ENCODE results near the gene USF2. TPM values are rescaled to one million over a fixed set of nuclear protein-coding genes. Genes with fewer than 3 reads are reported as not detected.

Gene USF2
- total RNA-seq, 1 donor from 2014 or later: 156 TPM

DNA sequence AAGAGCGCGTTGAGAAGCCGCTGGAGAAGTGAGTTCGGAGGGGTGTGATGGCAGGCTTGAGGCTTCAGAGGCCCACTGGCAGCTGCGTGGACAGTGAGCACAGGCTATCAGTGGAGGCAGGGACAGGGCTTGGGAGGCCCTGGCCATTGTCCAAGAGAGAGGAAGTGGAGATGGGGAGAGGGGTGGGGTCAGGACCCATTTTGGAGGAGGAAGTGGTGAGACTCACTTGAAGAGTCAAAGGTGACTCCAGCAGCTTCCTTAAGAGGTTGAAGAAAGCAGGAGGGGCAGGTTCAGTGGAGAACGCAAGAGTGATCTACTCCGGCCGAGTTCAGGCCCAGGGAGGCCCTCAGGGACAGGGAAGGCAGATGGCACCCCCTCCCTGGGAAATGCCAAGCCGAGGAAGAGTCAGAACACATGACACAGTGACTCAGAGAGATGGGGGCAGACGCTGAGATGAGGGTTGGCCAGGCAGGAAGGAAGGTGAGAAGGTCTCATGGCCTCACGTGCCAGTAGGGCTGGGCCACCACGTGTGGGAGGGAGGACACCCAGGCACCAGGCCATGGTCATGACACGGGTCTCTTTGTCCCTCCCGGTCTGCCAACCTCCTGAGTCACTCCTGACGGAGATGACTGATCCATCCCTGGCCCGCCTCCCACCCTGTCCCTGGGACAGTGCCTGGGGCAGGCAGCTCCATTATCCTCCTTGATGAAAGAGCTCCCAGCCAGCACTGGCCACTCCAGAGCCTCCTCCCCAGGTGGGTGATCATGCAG, 50.1 kb downstream of the USF2 start:
- H3K9me3 Mint-ChIP-seq: peaks cover 7% of the 10 kb centered on the region
- no peak overlapping the region for H3K27ac Mint-ChIP-seq
- H3K27me3 Mint-ChIP-seq (ENCODE audit: insufficient read depth): peaks cover 4% of the 10 kb centered on the region
- no peaks in the 10 kb centered on the region for H3K36me3 Mint-ChIP-seq (ENCODE audit: low read depth)
- no peak overlapping the region for H3K4me3 Mint-ChIP-seq
- no peaks in the 10 kb centered on the region for H3K4me1 Mint-ChIP-seq (ENCODE audit: low read depth)
- DNase-seq (ENCODE audit: low spot score): no peak
- intact Hi-C loops (cut with micrococcal nuclease): no loop called here

DNA sequence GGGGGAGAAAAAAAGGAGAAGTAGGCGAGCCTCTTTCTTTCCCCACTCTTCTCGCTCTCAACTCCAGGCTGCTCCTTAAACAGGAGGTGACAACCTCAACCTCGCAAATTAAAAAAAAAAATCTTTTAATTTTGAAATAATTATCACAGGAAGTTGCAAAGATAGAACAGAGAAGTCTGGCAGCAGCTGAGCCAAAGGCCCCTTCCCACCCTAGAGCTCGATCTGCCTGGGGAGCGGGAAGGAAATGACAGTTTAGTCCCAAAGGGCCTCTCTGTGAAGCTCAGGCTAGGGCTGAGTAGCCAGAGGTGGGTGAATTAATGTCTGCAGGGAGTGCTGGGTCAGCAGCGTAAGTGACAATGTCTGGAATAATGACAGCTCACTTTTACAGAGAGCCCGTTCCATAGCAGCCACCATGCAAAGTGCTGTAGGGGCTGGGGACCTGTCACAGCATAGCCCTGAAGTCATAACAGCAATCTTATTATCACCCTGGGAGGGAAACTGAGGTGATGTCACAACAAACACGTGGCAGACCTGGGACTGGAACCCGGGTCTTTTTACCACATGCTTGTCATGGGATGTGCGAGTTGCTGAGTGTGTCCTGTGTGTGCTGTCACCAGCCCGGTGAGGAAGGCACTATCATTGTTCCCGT, 51.4 kb downstream of the USF2 start:
- H3K4me3 Mint-ChIP-seq: no peak overlapping the region
- H3K27me3 Mint-ChIP-seq (ENCODE audit: insufficient read depth): peaks cover 4% of the 10 kb centered on the region
- H3K4me1 Mint-ChIP-seq (ENCODE audit: low read depth): no peaks in the 10 kb centered on the region
- DNase-seq (ENCODE audit: low spot score): no peak
- H3K9me3 Mint-ChIP-seq: peaks cover 7% of the 10 kb centered on the region
- no peak overlapping the region for H3K27ac Mint-ChIP-seq
- no peaks in the 10 kb centered on the region for H3K36me3 Mint-ChIP-seq (ENCODE audit: low read depth)
- intact Hi-C loops (cut with micrococcal nuclease): no loop called here

DNA sequence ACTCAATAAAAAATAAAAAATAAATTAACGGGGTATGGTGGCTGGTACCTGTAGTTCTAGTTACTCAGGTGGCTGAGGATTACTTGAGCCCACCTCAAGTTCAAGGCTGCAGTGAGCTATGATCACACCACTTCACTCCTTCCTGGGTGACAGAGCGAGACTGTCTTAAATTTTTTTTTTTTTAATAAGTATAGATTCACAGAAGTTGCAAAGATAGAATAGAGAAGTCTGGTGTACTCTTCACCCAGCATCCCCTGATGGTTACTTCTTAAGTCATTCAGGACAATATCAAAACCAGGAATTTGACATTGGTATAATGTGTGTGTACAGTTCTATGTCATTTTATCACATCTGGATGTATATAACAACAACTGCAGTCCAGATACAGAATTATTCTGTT, 52.5 kb downstream of the USF2 start:
- intact Hi-C loops (cut with micrococcal nuclease): no loop called here
- Mint-ChIP-seq H3K4me3 (no peak overlapping the region), H3K27ac (no peak overlapping the region), H3K9me3 (peaks cover 7% of the 10 kb centered on the region), H3K4me1 (ENCODE audit: low read depth) (no peaks in the 10 kb centered on the region), H3K36me3 (ENCODE audit: low read depth) (no peaks in the 10 kb centered on the region), H3K27me3 (ENCODE audit: insufficient read depth) (peaks cover 4% of the 10 kb centered on the region)
- no peak for DNase-seq (ENCODE audit: low spot score)

DNA sequence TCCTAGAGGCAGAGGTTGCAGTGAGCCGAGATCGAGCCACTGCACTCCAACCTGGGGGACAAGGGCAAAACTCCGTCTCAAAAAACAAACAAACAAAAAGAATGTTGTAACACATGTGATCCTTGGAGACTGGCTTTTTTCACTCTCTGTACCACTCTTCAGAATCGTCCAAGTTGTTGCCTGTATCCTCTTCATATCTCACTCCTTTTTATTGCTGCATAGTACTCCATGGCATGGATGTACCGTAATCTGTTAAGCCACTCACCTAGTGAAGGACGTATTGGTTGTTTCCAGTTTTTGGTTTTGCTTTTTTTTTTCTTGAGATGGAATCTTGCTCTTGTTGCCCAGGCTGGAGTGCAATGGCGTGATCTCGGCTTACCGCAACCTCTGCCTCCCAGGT, 53.3 kb downstream of the USF2 start:
- no peaks in the 10 kb centered on the region for H3K36me3 Mint-ChIP-seq (ENCODE audit: low read depth)
- H3K9me3 Mint-ChIP-seq: peaks cover 7% of the 10 kb centered on the region
- intact Hi-C loops (cut with micrococcal nuclease): no loop called here
- peaks cover 4% of the 10 kb centered on the region for H3K27me3 Mint-ChIP-seq (ENCODE audit: insufficient read depth)
- H3K4me1 Mint-ChIP-seq (ENCODE audit: low read depth): no peaks in the 10 kb centered on the region
- no peak for DNase-seq (ENCODE audit: low spot score)
- H3K4me3 Mint-ChIP-seq: no peak overlapping the region
- no peak overlapping the region for H3K27ac Mint-ChIP-seq

- intact Hi-C loops (cut with micrococcal nuclease): no loop called here
- Mint-ChIP-seq H3K27ac (no peak overlapping the region), H3K9me3 (no peaks in the 10 kb centered on the region), H3K36me3 (ENCODE audit: low read depth) (no peaks in the 10 kb centered on the region), H3K27me3 (ENCODE audit: insufficient read depth) (no peaks in the 10 kb centered on the region), H3K4me1 (ENCODE audit: low read depth) (peaks cover 11% of the 10 kb centered on the region), H3K4me3 (no peak overlapping the region)
- no peak for DNase-seq (ENCODE audit: low spot score)
Measured at GRCh38 chr19:35327642-35328041, 58.9 kb downstream of the USF2 start.

DNA sequence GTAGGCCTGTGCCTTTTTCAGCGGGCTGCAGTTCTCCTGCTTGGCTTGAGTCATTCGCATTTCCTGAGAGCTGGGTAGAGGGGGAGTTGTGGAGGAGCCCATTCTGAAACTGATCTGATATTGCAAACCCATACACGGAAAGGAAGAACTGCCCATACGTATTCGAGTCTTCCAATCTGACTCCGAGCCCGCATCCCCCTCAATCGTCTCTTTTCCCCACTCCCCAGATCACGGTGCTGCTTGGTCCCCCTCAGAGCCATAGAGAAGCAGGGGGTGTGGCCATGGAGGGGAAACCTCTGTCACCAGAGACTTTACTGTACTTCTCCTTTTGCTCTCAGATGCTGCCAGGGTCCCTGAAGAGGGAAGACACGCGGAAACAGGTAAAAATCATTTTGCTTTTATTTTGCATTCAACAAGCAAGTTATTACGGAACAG, 60.1 kb downstream of the USF2 start, which contains the start of gene CD22:
TSS of gene CD22 (plus strand) at position 337 of the 435 bp plus-strand sequence. CDS start 2,854 bp downstream, outside the sequence.
- Mint-ChIP-seq H3K36me3 (ENCODE audit: low read depth) (no peaks in the 10 kb centered on the region), H3K9me3 (no peaks in the 10 kb centered on the region), H3K4me1 (ENCODE audit: low read depth) (peaks cover 23% of the 10 kb centered on the region), H3K27ac (peak within 1 kb of the TSS; percentile 31), H3K4me3 (peak within 1 kb of the TSS; percentile 28), H3K27me3 (ENCODE audit: insufficient read depth) (no peaks in the 10 kb centered on the region)
- intact Hi-C loops (cut with micrococcal nuclease): no loop called here
- no peak for DNase-seq (ENCODE audit: low spot score)

GRCh38 chr19:35329323-35329722, 60.6 kb downstream of the USF2 start:
- no peak for DNase-seq (ENCODE audit: low spot score)
- Mint-ChIP-seq H3K4me1 (ENCODE audit: low read depth) (peaks cover 28% of the 10 kb centered on the region), H3K27me3 (ENCODE audit: insufficient read depth) (no peaks in the 10 kb centered on the region), H3K27ac (no peak overlapping the region), H3K9me3 (no peaks in the 10 kb centered on the region), H3K4me3 (peak overlapping the region; percentile 28), H3K36me3 (ENCODE audit: low read depth) (no peaks in the 10 kb centered on the region)
- intact Hi-C loops (cut with micrococcal nuclease): no loop called here

Other genes starting within 250 kb of the USF2 start
- gene SCN1B, start 238.5 kb upstream of the USF2 start, total RNA-seq: 1.1 and 1.2 TPM in 2 replicates
- gene HPN, start 227.2 kb upstream of the USF2 start, total RNA-seq: not detected in 2 replicates
- gene FXYD3, start 153.1 kb upstream of the USF2 start, total RNA-seq: not detected in 2 replicates
- gene LGI4, start 133.9 kb upstream of the USF2 start, total RNA-seq: not detected in 2 replicates
- not detected in 2 replicates for gene FXYD1, start 130.1 kb upstream of the USF2 start, total RNA-seq
- 0.39 TPM in 1 of 2 replicates, not detected in the other for gene FXYD7, start 125.7 kb upstream of the USF2 start, total RNA-seq
- 299 and 309 TPM in 2 replicates for gene FXYD5, start 114.2 kb upstream of the USF2 start, total RNA-seq
- gene FAM187B, start 40.2 kb upstream of the USF2 start, total RNA-seq: not detected in 2 replicates
- gene LSR, start 20.0 kb upstream of the USF2 start, total RNA-seq: 2.7 and 4.0 TPM in 2 replicates
- 0.57 and 0.96 TPM in 2 replicates for gene HAMP, start 13.6 kb downstream of the USF2 start, total RNA-seq
- not detected in 2 replicates for gene MAG, start 23.2 kb downstream of the USF2 start, total RNA-seq
- gene CD22, start 60.2 kb downstream of the USF2 start, total RNA-seq: 4.7 and 5.1 TPM in 2 replicates
- 0.12 and 0.18 TPM in 2 replicates for gene FFAR1, start 78.9 kb downstream of the USF2 start, total RNA-seq
- gene FFAR3, start 89.5 kb downstream of the USF2 start, total RNA-seq: 0.20 and 0.36 TPM in 2 replicates
- 0.20 TPM in 1 of 2 replicates, not detected in the other for gene GPR42, start 102.1 kb downstream of the USF2 start, total RNA-seq
- gene FFAR2, start 179.3 kb downstream of the USF2 start, total RNA-seq: not detected in 2 replicates
- not detected in 2 replicates for gene KRTDAP, start 221.5 kb downstream of the USF2 start, total RNA-seq
- not detected in 2 replicates for gene DMKN, start 244.7 kb downstream of the USF2 start, total RNA-seq